ENCODE measurements around the gene CASK.
"Not testable (repeated sequence)": the region's sequence is repeated elsewhere in the genome, so short reads cannot be mapped to it uniquely, and the experiment has no call there.

The CASK gene

DNA sequence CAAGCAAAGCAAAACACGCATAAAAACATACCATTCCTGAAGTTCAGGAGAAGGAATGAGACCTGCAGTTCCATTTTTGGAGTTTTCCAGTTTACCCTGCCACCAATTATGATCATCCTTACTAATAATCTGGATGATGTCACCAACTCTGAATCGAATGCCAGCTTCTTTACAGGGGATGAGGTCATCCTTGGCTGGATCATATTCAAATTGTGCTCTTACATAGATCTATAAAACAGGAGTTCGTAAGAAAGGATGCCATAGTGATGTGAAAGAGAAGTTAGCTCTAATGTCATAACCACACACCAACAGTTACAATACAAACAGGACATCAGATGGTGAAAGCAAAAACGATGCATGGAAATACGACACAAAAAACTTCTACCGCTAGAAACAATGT is 369.7 kb downstream of the CASK start:
- no peak for DNase-seq

DNA sequence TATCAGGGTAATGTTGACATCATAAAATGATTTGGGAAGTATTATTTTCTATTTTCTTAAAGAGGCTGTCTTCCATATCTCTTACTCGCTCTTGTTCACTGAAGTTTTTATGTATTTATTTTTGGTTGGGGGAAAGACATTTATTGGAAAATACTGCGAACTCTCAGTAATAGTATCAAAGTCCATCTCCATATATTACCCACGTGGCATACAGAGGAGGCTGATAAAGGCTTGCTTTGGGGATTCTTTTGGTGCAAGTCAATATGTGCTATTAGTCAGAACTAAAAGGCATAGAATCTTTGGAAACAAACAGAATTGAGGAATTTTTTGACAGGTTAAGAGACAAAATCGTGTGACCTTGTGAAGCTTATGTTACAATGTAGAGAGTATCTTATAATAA is 374.9 kb downstream of the CASK start:
- DNase-seq = no peak

DNA sequence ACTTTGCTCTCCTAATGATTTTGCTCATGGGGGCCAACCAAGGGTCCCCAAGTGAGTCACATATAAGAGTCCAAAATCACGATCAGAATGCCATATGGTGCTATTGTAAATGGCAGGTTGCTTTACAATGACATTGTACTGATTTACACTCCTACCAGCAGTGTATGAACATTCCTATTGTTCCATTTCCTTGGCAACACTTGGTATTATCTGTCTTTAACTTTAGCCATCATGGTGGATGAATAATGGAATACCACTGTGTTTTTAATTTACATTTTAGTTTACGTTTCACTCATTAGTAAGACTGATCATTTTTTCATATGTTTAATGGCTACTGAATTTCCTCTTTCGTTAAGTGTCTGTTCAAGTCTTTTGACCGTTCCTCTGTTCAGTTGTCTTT is 379.7 kb downstream of the CASK start:
- DNase-seq = no peak

DNA sequence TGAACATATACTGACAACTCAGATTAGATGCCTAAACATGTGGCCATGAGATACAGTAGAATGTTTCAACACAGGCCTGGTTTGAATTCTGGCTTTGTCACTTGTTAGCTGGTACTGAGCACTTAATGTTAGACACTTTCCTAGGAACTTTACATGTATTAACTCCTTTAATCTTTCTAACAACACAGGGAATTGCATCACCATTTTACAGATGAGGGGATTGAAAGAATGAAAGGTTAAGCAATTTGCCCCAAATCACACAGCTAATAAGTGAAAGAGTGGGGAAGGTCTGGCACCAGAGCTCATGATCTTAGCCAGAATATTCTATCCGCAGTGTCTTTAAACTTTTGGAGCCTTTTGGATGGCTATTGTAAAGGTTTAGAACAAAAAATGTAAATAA is 380.3 kb downstream of the CASK start:
- no peak for DNase-seq

DNA sequence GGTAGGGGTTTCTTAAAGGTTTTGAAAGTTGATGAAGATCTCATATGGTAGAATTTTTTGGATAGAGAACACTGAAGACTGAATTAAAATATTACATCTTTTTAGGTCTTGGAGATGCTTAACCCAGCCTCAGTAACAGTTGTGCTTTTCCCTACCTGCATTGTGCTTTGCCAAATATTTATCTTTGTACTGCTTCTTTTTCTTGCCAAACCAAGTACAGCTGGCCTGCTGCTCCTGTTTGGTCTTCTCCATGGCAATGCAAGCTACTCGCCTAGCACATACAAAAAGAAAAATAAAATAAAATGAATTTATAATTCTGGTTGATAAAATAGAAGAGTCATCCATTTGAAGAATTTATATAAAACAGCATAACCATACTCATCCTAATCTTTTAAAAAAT is 380.8 kb downstream of the CASK start:
- no peak for DNase-seq

DNA sequence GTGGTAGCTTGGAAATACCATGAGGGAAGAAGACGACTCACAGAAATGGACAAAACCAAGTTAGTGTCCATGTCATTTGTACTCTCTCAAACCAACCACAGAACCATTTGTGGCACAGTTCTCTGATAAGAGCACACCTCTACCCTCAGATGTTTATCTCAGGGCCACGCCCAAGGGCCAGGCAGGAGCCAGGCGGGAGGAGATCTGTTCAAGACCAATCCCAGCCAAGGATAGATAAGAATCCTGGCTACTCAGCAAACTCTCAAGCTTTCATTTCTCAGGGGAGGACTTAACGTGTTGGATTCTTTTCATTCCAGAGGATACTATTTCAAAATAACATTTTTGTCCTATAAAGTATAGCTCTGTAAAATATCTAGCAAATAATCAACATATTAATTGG is 381.2 kb downstream of the CASK start:
- DNase-seq = no peak

DNA sequence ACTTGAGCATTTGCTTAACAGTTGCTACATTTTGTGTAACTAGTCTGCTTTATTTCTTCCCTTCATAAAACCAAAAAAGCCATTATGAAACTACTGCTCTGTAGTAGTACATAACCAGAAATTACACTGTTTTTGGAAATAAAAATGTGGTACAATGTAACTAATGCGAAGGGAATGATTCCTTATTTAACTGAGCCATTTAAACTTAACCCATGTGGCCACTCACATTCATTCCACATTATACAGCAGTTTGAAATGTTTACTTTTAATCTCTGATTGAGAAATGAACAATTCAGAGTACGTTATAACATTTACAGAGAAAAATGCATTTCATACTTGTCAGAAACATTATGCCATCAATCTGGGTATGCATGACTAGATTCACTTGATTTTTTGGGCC is 382.0 kb downstream of the CASK start:
- no peak for DNase-seq

DNA sequence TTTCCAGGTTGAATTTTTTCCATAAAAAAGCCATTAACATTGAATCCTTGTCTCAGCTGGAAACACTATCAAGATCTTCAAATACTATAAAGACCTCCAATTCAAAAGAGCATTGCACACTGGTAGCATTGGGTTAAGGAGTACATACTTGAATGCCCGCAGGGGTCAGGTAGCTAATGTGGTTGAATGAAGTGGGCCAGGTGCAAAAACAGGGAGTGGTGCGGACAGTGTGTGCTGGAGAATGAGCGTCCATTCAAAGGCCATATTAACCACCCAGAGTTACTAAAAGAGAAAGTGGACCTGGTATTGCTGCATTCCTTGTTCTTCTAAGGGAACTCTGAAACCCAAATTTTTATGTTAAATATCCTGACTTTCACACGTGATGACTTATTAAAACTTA is 384.6 kb downstream of the CASK start:
- DNase-seq = no peak

DNA sequence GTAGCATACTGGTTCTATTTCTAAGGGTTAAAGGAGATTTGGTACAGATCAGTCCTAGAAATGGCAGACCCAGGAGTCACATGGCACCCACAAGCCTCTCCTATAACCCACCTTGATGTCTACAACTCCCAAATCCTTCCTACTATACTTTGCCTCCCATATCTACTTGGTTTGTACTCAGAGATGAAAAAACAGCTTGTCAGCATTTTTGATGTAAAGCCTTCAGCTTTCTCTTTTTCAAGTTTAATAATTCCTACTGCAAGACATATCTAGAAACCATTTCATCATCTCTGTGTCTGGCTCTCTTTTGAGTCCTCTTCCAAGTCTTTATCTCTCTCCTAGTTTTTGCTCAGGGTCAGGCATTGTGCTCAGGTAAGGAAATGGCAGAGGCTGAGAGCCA is 393.3 kb downstream of the CASK start:
- DNase-seq = no peak

DNA sequence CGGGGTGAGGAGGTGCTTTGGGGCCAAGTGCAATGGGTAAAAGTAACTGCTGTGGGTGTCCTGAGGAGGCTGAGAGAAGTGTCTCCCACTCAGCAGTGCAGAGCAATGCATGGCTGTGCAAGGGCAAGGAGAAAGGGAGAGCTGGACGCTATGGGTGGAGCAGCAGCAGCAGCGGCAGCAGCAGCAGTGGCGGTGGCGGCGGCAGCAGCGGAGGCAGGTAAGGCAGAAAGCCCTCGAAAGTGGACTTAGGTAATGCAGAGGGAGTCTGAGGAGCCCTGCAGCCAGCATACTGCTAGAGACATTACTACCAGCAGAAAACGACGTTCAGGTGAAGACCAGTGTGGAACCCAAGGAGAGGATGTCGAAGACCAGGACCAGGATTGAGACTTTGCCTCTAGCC is 394.1 kb downstream of the CASK start:
- no peak for DNase-seq

DNA sequence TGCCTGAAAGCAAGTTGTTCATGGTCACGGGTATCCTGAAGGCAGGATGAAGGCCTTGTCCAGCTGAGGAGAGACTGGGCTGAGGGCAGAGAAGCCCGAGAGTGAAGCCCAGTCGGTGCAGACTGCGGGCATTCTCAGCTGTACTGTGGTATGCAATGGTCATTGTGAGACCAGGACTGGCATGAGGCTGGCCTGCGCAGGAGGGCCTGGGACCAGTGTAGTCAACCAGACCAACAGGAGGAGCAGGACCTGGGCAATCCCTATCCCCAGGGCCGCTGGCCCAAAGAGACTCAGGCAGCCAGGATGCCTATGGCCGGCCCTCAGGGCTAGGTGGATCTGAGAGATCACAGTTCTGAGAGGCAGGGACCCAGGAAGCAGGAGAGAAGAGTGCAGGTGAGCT is 394.6 kb downstream of the CASK start:
- no peak for DNase-seq

DNA sequence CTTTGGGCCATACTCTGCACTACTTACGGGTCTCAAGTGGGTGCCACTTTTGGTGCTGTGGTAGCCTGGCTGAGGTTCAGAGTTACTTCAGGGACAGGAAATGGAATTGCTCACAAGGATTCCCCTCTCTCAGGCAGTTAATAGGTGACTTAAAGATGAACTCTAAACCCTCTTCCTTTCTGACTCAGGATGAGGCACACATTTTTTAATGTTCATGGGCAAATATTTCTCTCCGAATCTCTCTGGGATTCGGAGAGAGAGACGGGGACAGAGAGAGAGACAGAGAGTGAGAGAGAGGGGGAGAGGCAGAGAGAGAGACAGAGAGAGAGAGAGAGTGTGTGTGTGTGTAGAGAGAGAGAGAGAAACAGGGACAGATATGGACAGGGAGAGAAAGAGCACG is 396.4 kb downstream of the CASK start:
- no peak for DNase-seq

DNA sequence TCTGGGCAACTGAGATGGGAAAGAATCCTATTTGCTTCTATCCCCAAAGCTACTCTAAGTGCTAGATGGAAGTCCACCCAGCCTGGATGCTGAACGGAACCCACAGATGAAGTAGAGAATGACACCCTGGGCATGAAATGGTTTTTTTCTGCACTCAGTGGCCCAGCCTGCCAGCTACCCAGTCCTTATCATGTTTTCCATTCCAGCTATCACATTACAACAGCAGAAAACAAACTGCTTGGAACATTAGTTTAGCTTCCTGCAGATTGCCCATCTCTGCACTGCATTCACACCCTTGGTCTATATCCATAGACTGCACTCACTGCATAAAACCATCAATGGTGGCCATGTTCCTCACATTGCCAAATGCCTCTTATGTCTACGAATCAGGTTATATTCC is 397.1 kb downstream of the CASK start:
- no peak for DNase-seq

DNA sequence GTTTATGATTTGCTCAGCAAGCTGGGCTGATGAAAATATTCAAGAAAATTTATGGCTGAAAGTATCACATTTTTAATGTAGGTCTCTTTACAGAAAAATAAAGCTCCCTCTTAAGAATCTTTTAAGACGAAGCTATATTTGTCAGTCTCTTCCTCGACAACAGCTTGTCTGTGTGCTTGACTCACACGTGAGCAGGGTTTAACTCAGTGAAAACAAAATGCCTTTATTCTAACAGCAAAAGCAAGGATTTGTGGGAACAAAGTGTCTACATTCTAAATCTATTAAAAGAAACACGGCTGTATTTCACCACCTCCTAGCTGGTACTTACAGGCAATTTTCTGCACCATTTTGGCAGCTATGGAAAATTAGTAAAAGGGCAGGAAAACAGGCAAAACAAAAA is 400.7 kb downstream of the CASK start:
- DNase-seq = peak; percentile 48

DNA sequence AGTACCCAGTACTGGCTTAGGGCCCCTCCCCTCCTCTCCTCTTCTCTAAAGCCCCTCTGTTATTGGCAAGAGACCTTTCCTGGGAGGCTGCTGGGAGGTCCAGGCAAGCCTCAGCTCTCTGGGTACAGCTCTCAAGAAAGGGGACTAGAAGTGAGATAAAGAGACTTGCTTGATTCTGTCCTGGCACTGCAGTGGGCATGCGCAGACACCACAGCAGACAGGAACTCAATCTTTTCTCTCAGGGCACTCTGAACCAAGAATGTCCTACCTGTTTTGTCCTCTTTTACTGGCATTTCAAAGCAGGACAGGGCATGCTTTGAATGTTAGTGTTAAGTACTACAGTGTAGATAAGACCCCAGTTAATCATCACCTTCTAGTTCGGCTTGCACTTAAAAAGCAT is 401.3 kb downstream of the CASK start:
- DNase-seq = no peak

DNA sequence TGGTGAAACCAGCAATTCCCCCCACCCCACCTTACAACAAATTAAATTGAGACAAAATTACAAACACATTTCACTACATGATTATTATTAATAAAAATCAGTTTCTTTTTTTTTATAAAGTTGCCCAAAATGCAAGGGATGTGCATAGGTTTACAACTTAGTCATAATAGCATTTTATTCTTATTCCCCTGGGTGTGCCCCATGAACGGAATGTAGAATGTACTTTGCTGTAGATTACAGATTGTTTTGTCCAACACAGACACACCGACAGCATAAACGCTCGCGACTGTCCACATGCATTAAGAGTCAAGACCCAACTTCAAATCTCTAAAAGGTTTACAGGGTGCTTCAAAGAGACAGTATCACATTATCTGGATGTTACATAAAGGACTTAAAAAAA is 403.9 kb downstream of the CASK start:
- no peak for DNase-seq

DNA sequence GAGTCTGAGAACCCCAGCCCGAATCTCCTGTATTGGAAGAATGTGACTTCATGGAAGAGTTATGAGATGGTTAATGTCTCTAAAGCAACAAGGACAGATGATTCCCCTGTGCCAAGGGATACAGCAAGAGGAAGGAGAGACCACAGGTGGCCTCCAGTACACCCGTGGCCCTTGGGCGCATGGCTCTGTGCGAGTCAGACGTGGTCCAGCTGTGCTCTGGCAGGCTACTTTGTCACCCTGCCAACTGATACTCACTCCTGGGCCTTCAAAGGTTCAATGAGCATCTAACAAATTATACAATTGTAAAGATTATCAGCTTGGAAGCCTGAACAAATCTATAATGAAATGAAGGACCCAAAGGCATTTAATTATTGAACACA is 404.5 kb downstream of the CASK start:
- no peak for DNase-seq

DNA sequence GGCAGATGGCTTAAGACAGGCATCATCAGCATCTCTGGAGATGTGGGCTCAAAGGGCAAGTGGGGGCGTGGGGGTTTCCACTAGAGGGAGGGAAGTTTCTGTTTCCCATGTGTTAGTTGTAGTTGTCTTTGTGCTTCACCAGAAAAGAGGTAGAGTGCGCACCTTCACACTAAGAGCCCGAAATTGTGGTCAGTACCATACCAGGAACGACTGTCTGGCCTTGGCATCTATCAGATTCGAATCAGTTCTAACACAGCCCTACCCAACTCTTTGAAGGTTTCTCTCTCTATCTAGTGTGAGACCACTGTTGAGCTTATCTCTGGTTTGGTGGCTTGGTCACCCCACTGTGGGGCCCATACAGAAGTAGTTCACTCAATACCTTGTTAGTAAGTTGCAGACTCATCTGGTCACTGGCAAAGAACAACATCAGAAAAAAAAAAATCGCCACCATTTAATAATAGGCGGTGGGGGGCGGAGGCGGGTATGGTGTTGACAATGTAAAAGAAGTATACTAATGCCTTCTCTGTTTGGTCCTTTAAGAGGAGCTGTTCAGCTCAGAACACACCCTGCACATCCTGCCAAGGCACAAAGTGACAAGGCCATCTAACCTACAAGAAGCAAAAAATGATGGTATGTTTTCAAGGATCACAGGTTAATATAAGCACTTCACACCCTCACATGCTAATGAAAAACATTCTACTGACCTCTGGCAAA is 405.1 kb downstream of the CASK start:
- DNase-seq = no peak

DNA sequence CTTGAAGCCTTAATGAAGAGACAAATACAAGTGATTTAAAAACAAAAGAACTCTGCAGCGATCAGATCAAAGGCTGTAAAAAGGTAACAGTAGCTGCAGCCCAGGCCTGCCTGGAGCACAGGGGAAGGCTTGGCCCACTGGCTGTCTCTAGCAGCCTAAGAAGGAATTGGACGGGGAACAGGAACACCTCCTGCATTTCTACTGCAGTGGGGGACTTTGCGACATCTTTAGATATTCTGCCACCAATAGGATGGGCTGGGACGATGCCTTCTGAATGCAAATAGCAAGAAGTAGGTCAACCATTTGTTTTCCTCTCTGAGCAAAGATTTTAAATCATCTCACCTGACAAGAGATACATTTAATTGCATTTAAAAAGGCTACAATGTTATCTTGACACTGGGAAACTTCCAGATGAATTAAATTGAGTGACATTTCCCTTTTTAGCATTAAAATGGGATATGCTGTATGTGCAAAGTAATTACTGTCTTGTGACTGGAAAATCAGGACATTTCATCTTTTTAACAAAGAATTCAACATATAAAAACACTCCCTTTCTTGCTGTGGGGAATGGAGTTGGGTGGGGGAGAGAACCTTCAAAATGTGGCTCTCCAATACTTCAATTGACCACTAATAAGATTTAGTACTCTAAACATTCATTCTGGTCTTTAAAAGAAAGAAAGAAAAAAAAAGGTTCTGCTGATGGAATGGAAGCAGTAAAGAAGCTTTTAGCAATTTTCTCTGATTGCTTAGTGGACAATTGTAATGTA is 406.2 kb downstream of the CASK start:
- DNase-seq = no peak

DNA sequence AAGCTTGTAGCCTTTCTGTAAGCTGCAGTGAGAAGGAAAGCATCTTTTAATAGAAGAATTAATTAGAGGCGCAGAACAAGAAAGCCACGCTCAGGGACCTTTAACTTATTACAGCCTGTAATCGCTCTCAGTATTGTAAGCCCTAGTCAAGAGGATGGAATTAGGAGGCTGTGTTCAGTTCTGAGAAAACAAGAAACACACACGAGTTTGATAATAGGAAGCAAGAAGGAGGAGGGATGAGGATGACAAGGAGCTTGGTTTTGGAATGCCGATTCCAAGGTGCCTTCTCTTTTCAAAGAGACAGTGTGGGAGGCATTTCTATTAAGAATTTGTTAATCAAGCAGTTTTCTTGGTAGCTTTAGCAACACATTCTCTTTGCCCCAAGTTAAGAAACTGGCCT is 406.9 kb downstream of the CASK start:
- DNase-seq = no peak

DNA sequence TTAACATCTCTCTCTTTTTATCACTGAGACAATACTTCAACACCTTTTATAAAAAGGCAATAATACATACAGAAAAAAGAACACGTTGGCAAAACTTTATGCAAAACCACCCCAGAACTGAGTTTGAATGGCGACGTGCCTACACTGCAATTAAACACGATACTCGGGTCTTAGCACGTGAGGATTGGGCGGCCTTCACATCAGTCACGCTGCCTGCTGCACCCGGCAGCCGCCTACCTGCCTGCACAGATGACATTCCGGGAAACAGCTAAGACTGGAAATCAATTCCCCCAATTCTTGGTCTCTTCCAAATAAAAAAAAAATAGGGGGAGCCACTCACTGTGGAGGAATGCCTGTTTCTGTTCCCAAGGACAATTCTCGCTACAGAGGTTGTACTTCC is 408.0 kb downstream of the CASK start:
- DNase-seq = no peak

DNA sequence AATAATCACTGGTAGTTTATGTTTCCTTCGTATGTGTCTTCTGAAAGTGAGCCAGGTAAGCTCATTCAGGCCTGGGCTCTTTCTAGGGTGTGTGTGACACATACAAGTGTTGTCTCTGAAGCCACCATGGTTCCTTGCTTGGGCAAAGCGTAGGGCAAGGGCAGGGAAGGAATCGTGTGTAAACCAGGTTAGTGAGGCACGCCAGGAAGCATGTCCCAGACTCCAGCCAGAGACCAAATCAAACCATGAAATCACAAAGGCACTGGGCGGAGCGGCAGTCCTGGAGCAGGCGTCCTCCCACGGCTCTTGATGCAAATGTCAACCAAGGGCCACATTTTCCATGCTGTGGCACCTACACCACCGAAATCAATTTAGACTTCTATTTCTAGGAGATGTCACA is 409.2 kb downstream of the CASK start:
- no peak for DNase-seq

DNA sequence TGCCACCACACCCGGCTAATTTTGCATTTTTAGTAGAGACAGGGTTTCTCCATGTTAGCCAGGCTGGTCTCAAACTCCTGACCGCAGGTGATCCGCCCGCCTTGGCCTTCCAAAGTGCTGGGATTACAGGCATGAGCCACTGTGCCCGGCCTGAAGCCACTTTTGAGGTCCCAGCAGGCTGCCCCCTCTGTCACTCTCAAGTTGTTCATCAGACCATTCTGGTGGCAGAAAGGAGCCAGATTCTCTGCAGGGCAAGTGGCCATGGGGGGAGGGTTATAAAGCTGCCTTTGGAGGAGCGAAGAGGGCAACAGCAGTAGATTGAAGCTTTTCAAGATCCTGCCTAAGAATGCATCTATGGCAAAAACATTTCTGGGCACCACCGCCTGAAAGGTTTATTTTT is 410.5 kb downstream of the CASK start:
- DNase-seq = not testable (repeated sequence)

DNA sequence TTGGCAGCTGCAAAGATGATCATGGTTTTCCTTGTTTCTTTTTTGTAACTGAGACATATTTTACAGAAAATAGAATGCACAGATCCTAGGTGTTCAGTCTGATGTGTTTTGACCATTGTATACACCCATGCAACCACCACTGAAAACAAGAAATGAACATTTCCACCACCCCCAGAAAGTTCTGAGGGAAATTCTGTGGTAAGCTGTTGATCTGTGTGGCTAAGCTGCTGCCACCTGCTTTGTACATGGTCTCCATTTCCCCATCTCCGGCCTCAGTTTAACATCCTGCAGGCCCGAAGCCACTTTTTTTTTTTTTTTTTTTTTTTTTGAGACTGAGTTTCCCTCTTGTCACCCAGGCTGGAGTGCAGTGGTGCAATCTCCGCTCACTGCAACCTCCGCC is 411.0 kb downstream of the CASK start:
- no peak for DNase-seq

DNA sequence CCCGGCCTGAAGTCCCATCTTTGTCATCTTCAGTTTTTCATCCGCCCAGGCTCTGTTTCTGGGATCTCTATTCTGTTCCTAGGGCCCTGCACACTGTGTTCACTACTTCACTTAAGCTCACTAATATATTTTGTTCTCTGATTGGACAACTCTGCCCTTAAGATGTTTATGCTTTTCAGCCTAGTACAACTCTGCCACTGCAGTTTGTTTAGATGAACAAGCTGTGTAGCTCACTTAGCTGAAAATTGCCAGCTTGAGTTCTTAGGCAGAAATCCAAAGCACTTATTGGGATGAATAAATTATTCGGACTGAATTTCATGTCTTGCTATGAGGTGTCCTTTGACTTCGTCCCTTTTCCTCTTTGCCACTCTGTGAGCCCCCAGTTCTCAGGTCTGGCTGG is 415.4 kb downstream of the CASK start:
- no peak for DNase-seq

All from midbrain (tissue), 1 donor.